Memory B cell (primary cell): ENCODE data around the gene RPL7A.

Source experiments
- ATAC-seq: fragments of 150-1000 bp; cut with Tn5 transposase; 2 replicates; pipeline ENCODE4 v1.10.0; 2021; ENCODE audit warnings: low read depth, mild to moderate bottlenecking, moderate library complexity
- DNase-seq, 2 donors: peaks; one replicate each; pipeline ENCODE4 v3.0.0; 2022; ENCODE audit warnings: low spot score in 2 of 2
- H3K27ac Mint-ChIP-seq: one replicate; pipeline ENCODE4 v1.8.0; 2022; ENCODE audit warnings: mild to moderate bottlenecking, moderate library complexity, mixed read lengths
- H3K27me3 Mint-ChIP-seq: one replicate; pipeline ENCODE4 v1.8.0; 2022; ENCODE audit warnings: mixed read lengths
- H3K36me3 Mint-ChIP-seq: one replicate; pipeline ENCODE4 v1.8.0; 2022; ENCODE audit warnings: mild to moderate bottlenecking, mixed read lengths
- H3K4me1 Mint-ChIP-seq: one replicate; pipeline ENCODE4 v1.8.0; 2022; ENCODE audit warnings: mixed read lengths
- H3K4me3 Mint-ChIP-seq: one replicate; pipeline ENCODE4 v1.8.0; 2022; ENCODE audit warnings: mild to moderate bottlenecking, moderate library complexity, mixed read lengths
- H3K9me3 Mint-ChIP-seq: one replicate; pipeline ENCODE4 v1.8.0; 2022; ENCODE audit warnings: mixed read lengths

Gene RPL7A

GRCh38 chr9:133360400-133361393, 12.7 kb downstream of the RPL7A start:
- Mint-ChIP-seq H3K9me3 (no peaks in the 10 kb centered on the region), H3K4me1 (peaks cover 11% of the 10 kb centered on the region), H3K27me3 (no peaks in the 10 kb centered on the region), H3K4me3 (no peak overlapping the region), H3K27ac (no peak overlapping the region), H3K36me3 (peaks cover 20% of the 10 kb centered on the region)
- no peak for DNase-seq
- no peak for ATAC-seq

- Mint-ChIP-seq H3K4me1 (peaks cover 11% of the 10 kb centered on the region), H3K9me3 (no peaks in the 10 kb centered on the region), H3K27ac (no peak overlapping the region), H3K36me3 (peaks cover 21% of the 10 kb centered on the region), H3K4me3 (no peak overlapping the region), H3K27me3 (no peaks in the 10 kb centered on the region)
- no peak for ATAC-seq
- DNase-seq, result no peak
Measured at GRCh38 chr9:133361507-133362092, 13.6 kb downstream of the RPL7A start.

GRCh38 chr9:133362359-133363044, 14.5 kb downstream of the RPL7A start:
- no peaks in the 10 kb centered on the region for H3K27me3 Mint-ChIP-seq
- H3K27ac Mint-ChIP-seq, result no peak overlapping the region

GRCh38 chr9:133366435-133366834, 18.4 kb downstream of the RPL7A start:
- H3K27ac Mint-ChIP-seq, result no peak overlapping the region
- H3K4me3 Mint-ChIP-seq, result no peak overlapping the region
- peaks cover 26% of the 10 kb centered on the region for H3K4me1 Mint-ChIP-seq
- H3K36me3 Mint-ChIP-seq, result peaks cover 25% of the 10 kb centered on the region
- ATAC-seq (no peak), DNase-seq (no peak)
- H3K9me3 Mint-ChIP-seq, result no peaks in the 10 kb centered on the region
- no peaks in the 10 kb centered on the region for H3K27me3 Mint-ChIP-seq

More at GRCh38 chr9:133362359-133363044, 14.5 kb downstream of the RPL7A start:
- Mint-ChIP-seq H3K4me1 (peaks cover 11% of the 10 kb centered on the region), H3K9me3 (no peaks in the 10 kb centered on the region), H3K4me3 (no peak overlapping the region), H3K36me3 (peaks cover 21% of the 10 kb centered on the region)
- ATAC-seq (no peak), DNase-seq (no peak)

GRCh38 chr9:133367221-133367620, 19.2 kb downstream of the RPL7A start:
- H3K27ac Mint-ChIP-seq, result no peak overlapping the region
- peaks cover 23% of the 10 kb centered on the region for H3K36me3 Mint-ChIP-seq
- no peaks in the 10 kb centered on the region for H3K27me3 Mint-ChIP-seq
- ATAC-seq, result no peak
- H3K9me3 Mint-ChIP-seq, result no peaks in the 10 kb centered on the region
- H3K4me1 Mint-ChIP-seq, result peaks cover 32% of the 10 kb centered on the region
- DNase-seq, result no peak
- H3K4me3 Mint-ChIP-seq, result no peak overlapping the region

GRCh38 chr9:133367778-133368177, 19.8 kb downstream of the RPL7A start:
- H3K4me1 Mint-ChIP-seq, result peaks cover 38% of the 10 kb centered on the region
- no peaks in the 10 kb centered on the region for H3K9me3 Mint-ChIP-seq
- H3K27me3 Mint-ChIP-seq, result no peaks in the 10 kb centered on the region
- no peak for DNase-seq
- no peak overlapping the region for H3K4me3 Mint-ChIP-seq
- no peak for ATAC-seq
- no peak overlapping the region for H3K27ac Mint-ChIP-seq
- peaks cover 21% of the 10 kb centered on the region for H3K36me3 Mint-ChIP-seq

GRCh38 chr9:133368249-133368881, 20.3 kb downstream of the RPL7A start:
- H3K36me3 Mint-ChIP-seq, result peaks cover 19% of the 10 kb centered on the region

GRCh38 chr9:133369422-133369821, 21.4 kb downstream of the RPL7A start:
- peaks cover 10% of the 10 kb centered on the region for H3K36me3 Mint-ChIP-seq
- no peaks in the 10 kb centered on the region for H3K27me3 Mint-ChIP-seq
- no peak overlapping the region for H3K4me3 Mint-ChIP-seq
- no peak for DNase-seq
- no peaks in the 10 kb centered on the region for H3K9me3 Mint-ChIP-seq
- H3K4me1 Mint-ChIP-seq, result peaks cover 38% of the 10 kb centered on the region
- peak overlapping the region; percentile 36 for H3K27ac Mint-ChIP-seq
- no peak for ATAC-seq

More at GRCh38 chr9:133368249-133368881, 20.3 kb downstream of the RPL7A start:
- DNase-seq (no peak), ATAC-seq (no peak)
- H3K4me3 Mint-ChIP-seq, result no peak overlapping the region
- H3K9me3 Mint-ChIP-seq, result no peaks in the 10 kb centered on the region
- peaks cover 38% of the 10 kb centered on the region for H3K4me1 Mint-ChIP-seq
- H3K27me3 Mint-ChIP-seq, result no peaks in the 10 kb centered on the region
- H3K27ac Mint-ChIP-seq, result no peak overlapping the region

- Mint-ChIP-seq H3K27ac (peak overlapping the region; percentile 36), H3K4me3 (no peak overlapping the region), H3K27me3 (no peaks in the 10 kb centered on the region), H3K9me3 (no peaks in the 10 kb centered on the region), H3K36me3 (peaks cover 10% of the 10 kb centered on the region), H3K4me1 (peaks cover 43% of the 10 kb centered on the region)
- ATAC-seq (no peak), DNase-seq (no peak)
Measured at GRCh38 chr9:133369933-133370332, 21.9 kb downstream of the RPL7A start.

- Mint-ChIP-seq H3K4me3 (peak overlapping the region; percentile 6), H3K27me3 (no peaks in the 10 kb centered on the region), H3K36me3 (peaks cover 9% of the 10 kb centered on the region), H3K27ac (peak overlapping the region; percentile 76), H3K9me3 (no peaks in the 10 kb centered on the region), H3K4me1 (peaks cover 46% of the 10 kb centered on the region)
- ATAC-seq (peak; percentile 38), DNase-seq (no peak)
Measured at GRCh38 chr9:133370685-133371084, 22.7 kb downstream of the RPL7A start.

- Mint-ChIP-seq H3K27ac (peak overlapping the region; percentile 76), H3K27me3 (no peaks in the 10 kb centered on the region), H3K4me3 (peak overlapping the region; percentile 45), H3K4me1 (peaks cover 46% of the 10 kb centered on the region), H3K36me3 (peaks cover 8% of the 10 kb centered on the region), H3K9me3 (no peaks in the 10 kb centered on the region)
- DNase-seq (no peak), ATAC-seq (no peak)
Measured at GRCh38 chr9:133371261-133371711, 23.3 kb downstream of the RPL7A start.

- no peak for DNase-seq
- no peak for ATAC-seq
- peaks cover 8% of the 10 kb centered on the region for H3K36me3 Mint-ChIP-seq
- peak overlapping the region; percentile 17 for H3K4me3 Mint-ChIP-seq
- H3K27me3 Mint-ChIP-seq, result no peaks in the 10 kb centered on the region
- H3K9me3 Mint-ChIP-seq, result no peaks in the 10 kb centered on the region
- peaks cover 46% of the 10 kb centered on the region for H3K4me1 Mint-ChIP-seq
- H3K27ac Mint-ChIP-seq, result no peak overlapping the region
Measured at GRCh38 chr9:133372144-133372543, 24.1 kb downstream of the RPL7A start.

- H3K36me3 Mint-ChIP-seq, result peaks cover 6% of the 10 kb centered on the region
- peak overlapping the region; percentile 95 for H3K4me3 Mint-ChIP-seq
- ATAC-seq (no peak), DNase-seq (no peak)
- H3K9me3 Mint-ChIP-seq, result no peaks in the 10 kb centered on the region
- H3K4me1 Mint-ChIP-seq, result peaks cover 36% of the 10 kb centered on the region
- H3K27me3 Mint-ChIP-seq, result no peaks in the 10 kb centered on the region
- H3K27ac Mint-ChIP-seq, result peak overlapping the region; percentile 90
Measured at GRCh38 chr9:133374612-133375115, 26.6 kb downstream of the RPL7A start.
